Testis (tissue), 3 donors: ENCODE measurements around the gene ASB13. TPM values are rescaled to one million over a fixed set of nuclear protein-coding genes. Genes with fewer than 3 reads are reported as not detected.
A peak's percentile ranks its signal among the peaks of the same experiment; 100 is the strongest.

ENCODE experiments used
- DNase-seq: peaks from one replicate; pipeline ENCODE4 v3.0.0-alpha.2; 2019
- H3K27ac ChIP-seq, 2 donors: fragments of 200-600 bp; sonication (generic); one replicate each; pipeline ENCODE4 v1.5.1; 2019
- H3K27me3 ChIP-seq: fragments of 200-600 bp; sonication (generic); one replicate; pipeline ENCODE4 v1.5.1; 2019
- H3K36me3 ChIP-seq: fragments of 200-600 bp; sonication (generic); one replicate; pipeline ENCODE4 v1.5.1; 2017; ENCODE audit warnings: low read depth; ENCODE audit errors: missing control alignments
- H3K4me1 ChIP-seq: fragments of 200-600 bp; sonication (generic); one replicate; pipeline ENCODE4 v1.5.1; 2019
- H3K4me3 ChIP-seq, 2 donors: fragments of 200-600 bp; sonication (generic); one replicate each; pipeline ENCODE4 v1.5.1; 2017 to 2019
- H3K9me3 ChIP-seq: fragments of 200-600 bp; sonication (generic); one replicate; pipeline ENCODE4 v1.5.1; 2017
- CTCF ChIP-seq, 3 experiments: fragments of 450-650 bp in 2 of 3; fragments of 200-600 bp in 1 of 3; sonication (generic) in 1 of 3; IDR thresholded peaks; one replicate each; pipeline ENCODE4 v1.5.1; 2016 to 2019; ENCODE audit warnings: antibody characterized with exemption in 3 of 3, mild to moderate bottlenecking in 2 of 3, moderate library complexity in 1 of 3
- POLR2A ChIP-seq: fragments of 450-650 bp; IDR thresholded peaks from one replicate; pipeline ENCODE4 v1.6.1; 2017; ENCODE audit warnings: antibody characterized with exemption, mild to moderate bottlenecking, moderate library complexity
- WGBS, 2 donors: methylation state at CpG; one replicate each; pipeline ENCODE4 v1.1.5; 2018; 5-methylcytosine and 5-hydroxymethylcytosine counted together
- intact Hi-C: fragments of 100-400 bp; cut with DNase I; formaldehyde crosslinking; loops from one replicate; pipeline ENCODE4 v1.15.1; 2023; ENCODE audit warnings: low total_unique reads
- polyA plus RNA-seq: library from polyadenylated mRNA; stranded (reverse); fragments of 350-450 nt; fragmentation: Illumina TruSeq; extraction: RNeasy Lipid Tissue Mini Kit (QIAGEN cat#74804); gene quantifications from one replicate; pipeline ENCODE4 v1.2.3, GENCODE V29; 2014; ENCODE audit warnings: low read depth, low replicate concordance; ENCODE audit not compliant: insufficient read depth
- total RNA-seq, 2 donors: library from RNA; depleted of rRNA; stranded (reverse); fragments of >200 nt; gene quantifications; one replicate each; pipeline ENCODE4 v1.2.3, GENCODE V29; 2016

ASB13 gene
- total and polyA plus RNA-seq, 3 donors from 2014 or later, result 9.4 to 14.1 (median 12.3) TPM

GRCh38 chr10:5630112-5630436 lies 36.3 kb downstream of the ASB13 start:
- no peak for TF ChIP-seq CTCF (IDR thresholded peaks at IDR 0.05)
- TF ChIP-seq POLR2A, result no peak
- Histone ChIP-seq H3K27ac (no peak overlapping the region), H3K4me1 (peaks cover 20% of the 10 kb centered on the region), H3K9me3 (no peaks in the 10 kb centered on the region), H3K27me3 (no peaks in the 10 kb centered on the region), H3K36me3 (no peaks in the 10 kb centered on the region), H3K4me3 (no peak overlapping the region)
- no peak for DNase-seq
- 95 to 97% methylated on average over 8 of the region's 8 CpGs for WGBS, 2 donors
- intact Hi-C loops, result no loop called here

GRCh38 chr10:5629303-5630111 lies 36.9 kb downstream of the ASB13 start:
- Histone ChIP-seq H3K27ac (peak overlapping the region in 1 of 2 donors; percentile 77), H3K36me3 (no peaks in the 10 kb centered on the region), H3K4me3 (no peak overlapping the region), H3K4me1 (peaks cover 20% of the 10 kb centered on the region), H3K27me3 (no peaks in the 10 kb centered on the region), H3K9me3 (no peaks in the 10 kb centered on the region)
- whole genome bisulfite sequencing, 2 donors, result 12 to 17% methylated on average over 7 of the region's 7 CpGs
- intact Hi-C loops, result no loop called here
- TF ChIP-seq CTCF (IDR thresholded peaks at IDR 0.05) (peak; percentile 61 to 89 (median 86)), POLR2A (no peak)
- peak; percentile 91 for DNase-seq

GRCh38 chr10:5628451-5629302 lies 37.7 kb downstream of the ASB13 start:
- TF ChIP-seq POLR2A (no peak), CTCF (IDR thresholded peaks at IDR 0.05) (no peak)
- 50 to 53% methylated on average over 15 of the region's 15 CpGs for WGBS, 2 donors
- H3K27ac ChIP-seq, result peak overlapping the region; percentile 47 to 77
- H3K9me3 ChIP-seq, result no peaks in the 10 kb centered on the region
- DNase-seq, result no peak
- peaks cover 20% of the 10 kb centered on the region for H3K4me1 ChIP-seq
- H3K4me3 ChIP-seq, result no peak overlapping the region
- no peaks in the 10 kb centered on the region for H3K27me3 ChIP-seq
- intact Hi-C loops, result no loop called here
- H3K36me3 ChIP-seq, result no peaks in the 10 kb centered on the region

GRCh38 chr10:5627486-5628044 lies 38.8 kb downstream of the ASB13 start:
- TF ChIP-seq CTCF (IDR thresholded peaks at IDR 0.05) (no peak), POLR2A (no peak)
- H3K36me3 ChIP-seq, result no peaks in the 10 kb centered on the region
- no peaks in the 10 kb centered on the region for H3K9me3 ChIP-seq
- peaks cover 20% of the 10 kb centered on the region for H3K4me1 ChIP-seq
- no peaks in the 10 kb centered on the region for H3K27me3 ChIP-seq
- 54 to 74% methylated on average over 7 of the region's 7 CpGs for WGBS, 2 donors
- DNase-seq, result no peak
- peak overlapping the region in 1 of 2 donors; percentile 77 for H3K27ac ChIP-seq
- no peak overlapping the region for H3K4me3 ChIP-seq
- intact Hi-C loops, result no loop called here
